IMR-90 (cell line): ENCODE results near the gene RNASE4.

Experiments used
- BHLHE40 ChIP-seq: fragments of 150-350 bp; IDR thresholded peaks from 2 replicates; pipeline ENCODE4 v1.6.1; 2016; ENCODE audit warnings: mild to moderate bottlenecking, low read depth, low read length
- CEBPB ChIP-seq: IDR thresholded peaks from 2 replicates; pipeline ENCODE4 v1.6.1; 2012; ENCODE audit warnings: low read depth, low read length, improper control_type of control experiment
- CTCF ChIP-seq: conservative IDR thresholded peaks from 2 replicates; pipeline ENCODE4 v1.5.1; 2012; ENCODE audit warnings: mild to moderate bottlenecking, low read depth, low read length, improper control_type of control experiment
- ELK1 ChIP-seq: fragments of 150-350 bp; IDR thresholded peaks from 2 replicates; pipeline ENCODE4 v1.6.1; 2016; ENCODE audit warnings: low read depth, mild to moderate bottlenecking, low read length, moderate library complexity, borderline replicate concordance
- FOS ChIP-seq: fragments of 150-350 bp; IDR thresholded peaks from 2 replicates; pipeline ENCODE4 v1.6.1; 2016; ENCODE audit warnings: low read depth, low read length
- MAFK ChIP-seq: IDR thresholded peaks from 2 replicates; pipeline ENCODE4 v1.6.1; 2012; ENCODE audit warnings: low read depth, low read length, improper control_type of control experiment
- NFE2L2 ChIP-seq: fragments of 150-350 bp; IDR thresholded peaks from 2 replicates; pipeline ENCODE4 v1.6.1; 2016; ENCODE audit warnings: low read depth, mild to moderate bottlenecking, low read length
- POLR2A ChIP-seq: IDR thresholded peaks from 2 replicates; pipeline ENCODE4 v1.6.1; 2012; ENCODE audit warnings: mild to moderate bottlenecking, low read depth, low read length
- RAD21 ChIP-seq: IDR thresholded peaks from 2 replicates; pipeline ENCODE4 v1.6.1; 2012; ENCODE audit warnings: low read length, improper control_type of control experiment
- RCOR1 ChIP-seq: IDR thresholded peaks from 2 replicates; pipeline ENCODE4 v1.6.1; 2012; ENCODE audit warnings: mild to moderate bottlenecking, low read length, improper control_type of control experiment; ENCODE audit not compliant: insufficient replicate concordance
- SMC3 ChIP-seq: fragments of 150-350 bp; IDR thresholded peaks from 2 replicates; pipeline ENCODE4 v1.6.1; 2016; ENCODE audit warnings: low read depth, mild to moderate bottlenecking, antibody characterized with exemption, low read length, moderate library complexity
- USF2 ChIP-seq: fragments of 150-350 bp; IDR thresholded peaks from 2 replicates; pipeline ENCODE4 v1.6.1; 2017; ENCODE audit warnings: mild to moderate bottlenecking, antibody characterized with exemption, low read length, low read depth

- TF ChIP-seq CTCF (no peak), POLR2A (no peak), FOS (no peak), CEBPB (no peak), MAFK (no peak), RCOR1 (no peak), USF2 (no peak), RAD21 (no peak), ELK1 (no peak), BHLHE40 (no peak), SMC3 (no peak), NFE2L2 (no peak)
Measured at GRCh38 chr14:20676072-20676471, 8.3 kb upstream of the RNASE4 start.
